Thoracic aorta (tissue), 2 donors: ENCODE data around the gene BIRC7. TPM values are rescaled to one million over a fixed set of nuclear protein-coding genes. Genes with fewer than 3 reads are reported as not detected.

ENCODE experiments used
- ATAC-seq: fragments of 150-250 bp; one replicate; pipeline ENCODE4 v1.8.0; 2017; ENCODE audit warnings: low read depth; ENCODE audit not compliant: insufficient number of reproducible peaks, low FRiP score
- DNase-seq: peaks from one replicate; pipeline ENCODE4 v3.0.0-alpha.2; 2020; ENCODE audit warnings: low spot score
- H3K27ac ChIP-seq, 2 donors: fragments of 200-600 bp; sonication (generic); 1 replicate in 1 of 2; 2 replicates in 1 of 2; pipeline ENCODE4 v1.5.1; 2016; ENCODE audit warnings: mild to moderate bottlenecking in 2 of 2, moderate library complexity in 2 of 2
- H3K27me3 ChIP-seq: fragments of 200-600 bp; sonication (generic); replicated peaks from 2 replicates; pipeline ENCODE4 v1.6.0; 2016; ENCODE audit warnings: mild to moderate bottlenecking; ENCODE audit not compliant: insufficient read depth
- H3K36me3 ChIP-seq: fragments of 200-600 bp; sonication (generic); one replicate; pipeline ENCODE4 v1.5.1; 2016
- H3K4me1 ChIP-seq, 2 donors: fragments of 200-600 bp; sonication (generic); 1 replicate in 1 of 2; 2 replicates in 1 of 2; pipeline versions ENCODE4 v1.5.1 to v1.6.0; 2016; ENCODE audit warnings: low read depth in 2 of 2, mild to moderate bottlenecking in 1 of 2; ENCODE audit not compliant: control insufficient read depth in 1 of 2
- H3K4me3 ChIP-seq: fragments of 200-600 bp; sonication (generic); 2 replicates; pipeline ENCODE4 v1.5.1; 2016; ENCODE audit warnings: mild to moderate bottlenecking
- H3K9me3 ChIP-seq: fragments of 200-600 bp; sonication (generic); 2 replicates; pipeline ENCODE4 v1.5.1; 2016
- CTCF ChIP-seq: fragments of 200-600 bp; sonication (generic); IDR thresholded peaks from one replicate; pipeline ENCODE4 v1.5.1; 2019; ENCODE audit warnings: antibody characterized with exemption
- total RNA-seq, 2 donors: library from RNA; depleted of rRNA; stranded (reverse); fragments of >200 nt; gene quantifications; one replicate each; pipeline versions ENCODE4 v1.1.0 to v1.2.3, GENCODE V29; 2016

BIRC7 gene
- total RNA-seq, 2 donors from 2014 or later: not detected

- no peak overlapping the region for H3K4me3 ChIP-seq
These were observed 19.1 kb downstream of the BIRC7 start for GRCh38 chr20:63254606-63255384.

DNA sequence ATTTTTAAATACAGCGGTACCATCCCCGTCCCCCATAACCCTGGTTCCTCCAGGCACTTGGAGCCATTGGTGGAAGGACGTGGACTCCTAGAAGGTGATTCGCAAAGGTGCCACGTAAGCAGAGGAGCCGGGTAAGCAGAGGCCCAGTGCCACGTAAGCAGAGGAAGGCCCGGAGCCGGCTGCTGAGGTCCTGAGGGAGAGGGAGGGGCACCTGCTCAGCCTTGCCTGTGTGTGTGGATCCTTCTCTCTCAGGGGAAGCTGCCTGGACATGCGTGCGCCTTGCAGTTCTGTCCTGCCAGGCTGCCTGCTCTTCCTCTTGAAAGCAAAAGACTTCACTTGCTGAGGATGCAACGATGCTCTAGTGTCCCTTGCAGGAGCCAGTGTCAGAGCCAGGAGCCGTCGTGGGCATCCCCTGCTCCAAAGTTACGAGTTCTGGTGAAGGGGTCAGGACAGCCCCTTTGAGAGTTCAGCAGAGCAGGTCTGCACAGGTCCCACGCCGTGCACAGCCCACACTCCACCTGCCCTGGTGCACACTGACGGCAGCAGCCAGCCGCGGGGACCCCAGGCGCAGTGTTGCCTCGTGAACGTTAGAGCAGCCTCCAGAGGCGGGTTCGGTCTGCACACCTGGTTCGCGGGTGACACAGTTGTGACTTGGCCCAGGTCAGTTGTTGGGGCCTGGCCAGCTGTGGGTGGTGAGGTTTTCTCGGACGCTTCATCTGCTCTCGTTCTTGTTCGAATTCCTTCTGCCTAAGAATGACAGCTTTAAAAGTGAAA is 20.4 kb downstream of the BIRC7 start:
- DNase-seq (no peak), ATAC-seq (no peak)
- H3K4me3 ChIP-seq: no peak overlapping the region
- no peak for TF ChIP-seq CTCF
- peaks cover 0 to 10% of the 10 kb centered on the region in 2 donors for H3K4me1 ChIP-seq
- no peak overlapping the region for H3K27ac ChIP-seq
- H3K27me3 ChIP-seq: no peaks in the 10 kb centered on the region
- no peaks in the 10 kb centered on the region for H3K36me3 ChIP-seq
- H3K9me3 ChIP-seq: no peaks in the 10 kb centered on the region

More at GRCh38 chr20:63254606-63255384, 19.1 kb downstream of the BIRC7 start:
- no peaks in the 10 kb centered on the region for H3K9me3 ChIP-seq
- no peaks in the 10 kb centered on the region for H3K27me3 ChIP-seq
- peaks cover 0 to 10% of the 10 kb centered on the region in 2 donors for H3K4me1 ChIP-seq
- TF ChIP-seq CTCF: no peak
- ATAC-seq: no peak
- H3K36me3 ChIP-seq: no peaks in the 10 kb centered on the region
- H3K27ac ChIP-seq: no peak overlapping the region
- DNase-seq: no peak

GRCh38 chr20:63256954-63257353 is 21.2 kb downstream of the BIRC7 start:
- no peak overlapping the region for H3K4me3 ChIP-seq
- H3K4me1 ChIP-seq: peaks cover 0 to 10% of the 10 kb centered on the region in 2 donors
- no peaks in the 10 kb centered on the region for H3K36me3 ChIP-seq
- no peak overlapping the region for H3K27ac ChIP-seq
- DNase-seq (no peak), ATAC-seq (no peak)
- H3K27me3 ChIP-seq: no peaks in the 10 kb centered on the region
- H3K9me3 ChIP-seq: no peaks in the 10 kb centered on the region
- no peak for TF ChIP-seq CTCF

DNA sequence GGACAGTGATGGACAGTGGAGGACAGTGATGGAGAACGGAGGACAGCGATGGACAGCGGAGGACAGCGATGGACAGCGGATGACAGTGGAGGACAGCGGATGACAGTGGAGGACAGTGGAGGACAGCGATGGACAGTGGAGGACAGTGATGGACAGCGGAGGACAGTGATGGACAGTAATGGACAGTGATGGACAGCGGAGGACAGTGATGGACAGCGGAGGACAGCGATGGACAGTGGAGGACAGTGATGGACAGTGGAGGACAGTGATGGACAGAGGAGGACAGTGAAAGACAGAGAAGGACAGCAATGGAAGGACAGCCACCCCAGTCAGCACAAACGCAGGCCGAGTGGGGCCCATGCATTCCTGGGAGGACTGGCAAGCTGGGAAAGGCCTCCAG is 21.9 kb downstream of the BIRC7 start:
- no peak overlapping the region for H3K27ac ChIP-seq
- no peaks in the 10 kb centered on the region for H3K9me3 ChIP-seq
- H3K4me1 ChIP-seq: peaks cover 0 to 10% of the 10 kb centered on the region in 2 donors
- H3K36me3 ChIP-seq: no peaks in the 10 kb centered on the region
- no peak overlapping the region for H3K4me3 ChIP-seq
- no peak for DNase-seq
- no peak for TF ChIP-seq CTCF
- no peaks in the 10 kb centered on the region for H3K27me3 ChIP-seq
- no peak for ATAC-seq

DNA sequence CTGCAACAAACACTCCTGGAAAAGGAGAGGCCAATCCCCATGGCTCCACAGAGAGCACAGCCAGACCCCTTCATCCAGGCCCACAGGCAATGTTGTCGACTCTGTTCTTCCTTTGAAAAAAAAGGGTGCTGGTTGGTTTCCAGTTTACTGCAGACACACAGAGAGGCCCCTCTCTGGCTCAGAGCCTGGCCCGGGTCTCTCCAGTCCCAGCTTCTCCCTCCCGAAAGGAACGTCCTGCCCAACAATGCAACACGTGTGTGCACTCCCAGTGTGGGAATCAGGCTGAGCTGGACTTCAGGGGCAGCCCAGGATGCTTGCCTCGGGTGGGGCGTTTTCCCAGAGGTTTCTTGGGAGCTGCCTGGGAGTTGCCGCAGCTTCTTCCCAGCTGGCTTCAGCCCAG is 23.1 kb downstream of the BIRC7 start:
- ATAC-seq (no peak), DNase-seq (no peak)

More for the DNA sequence above, 23.1 kb downstream of the BIRC7 start:
- H3K4me1 ChIP-seq: peaks cover 0 to 5% of the 10 kb centered on the region in 2 donors
- no peak for TF ChIP-seq CTCF
- H3K27me3 ChIP-seq: no peaks in the 10 kb centered on the region
- H3K9me3 ChIP-seq: no peaks in the 10 kb centered on the region
- no peak overlapping the region for H3K4me3 ChIP-seq
- H3K36me3 ChIP-seq: no peaks in the 10 kb centered on the region
- H3K27ac ChIP-seq: no peak overlapping the region
